Brain microvascular endothelial cell (primary cell): ENCODE results near the gene KATNIP.
A peak's percentile ranks its signal among the peaks of the same experiment; 100 is the strongest.

ENCODE experiments used
- DNase-seq: peaks from one replicate; pipeline ENCODE4 v3.0.0-alpha.2; 2020
- H3K27ac ChIP-seq: fragments of 250-450 bp; sonication (Bioruptor Pico); 2 replicates; pipeline ENCODE4 v1.5.1; 2020; ENCODE audit warnings: mild to moderate bottlenecking, moderate library complexity
- H3K27me3 ChIP-seq: fragments of 250-450 bp; sonication (Bioruptor Pico); replicated peaks from 2 replicates; pipeline ENCODE4 v1.5.1; 2020; ENCODE audit warnings: mild to moderate bottlenecking
- H3K36me3 ChIP-seq: fragments of 250-450 bp; sonication (Bioruptor Pico); replicated peaks from 2 replicates; pipeline ENCODE4 v1.5.1; 2020; ENCODE audit warnings: mild to moderate bottlenecking
- H3K4me3 ChIP-seq: 2 replicates; pipeline ENCODE4 v1.5.1; 2011; ENCODE audit warnings: low read depth, mild to moderate bottlenecking, control low read depth, low read length, moderate library complexity
- CTCF ChIP-seq: IDR thresholded peaks from 2 replicates; pipeline ENCODE4 v1.5.1; 2011; ENCODE audit warnings: low read depth, mild to moderate bottlenecking, moderate library complexity, low read length, control low read depth, inconsistent platforms; ENCODE audit errors: missing control alignments
- in situ Hi-C: cut with HindIII; loops from 2 replicates; pipeline ENCODE4 v1.10.0; 2017; ENCODE audit warnings: low sequenced_read_pairs, low pct_ligation_motif_present

The KATNIP gene

GRCh38 chr16:27529962-27530361 is 20.0 kb upstream of the KATNIP start:
- TF ChIP-seq CTCF, result no peak
- peak; percentile 81 for DNase-seq
- in situ Hi-C loops, result no loop called here
- Histone ChIP-seq H3K4me3 (no peak overlapping the region), H3K27ac (no peak overlapping the region), H3K36me3 (peaks cover 68% of the 10 kb centered on the region), H3K27me3 (no peaks in the 10 kb centered on the region)

GRCh38 chr16:27531186-27531585 is 18.8 kb upstream of the KATNIP start:
- in situ Hi-C loops, result no loop called here
- no peak for TF ChIP-seq CTCF
- Histone ChIP-seq H3K27me3 (no peaks in the 10 kb centered on the region), H3K4me3 (no peak overlapping the region), H3K36me3 (peaks cover 65% of the 10 kb centered on the region), H3K27ac (no peak overlapping the region)
- no peak for DNase-seq

DNA sequence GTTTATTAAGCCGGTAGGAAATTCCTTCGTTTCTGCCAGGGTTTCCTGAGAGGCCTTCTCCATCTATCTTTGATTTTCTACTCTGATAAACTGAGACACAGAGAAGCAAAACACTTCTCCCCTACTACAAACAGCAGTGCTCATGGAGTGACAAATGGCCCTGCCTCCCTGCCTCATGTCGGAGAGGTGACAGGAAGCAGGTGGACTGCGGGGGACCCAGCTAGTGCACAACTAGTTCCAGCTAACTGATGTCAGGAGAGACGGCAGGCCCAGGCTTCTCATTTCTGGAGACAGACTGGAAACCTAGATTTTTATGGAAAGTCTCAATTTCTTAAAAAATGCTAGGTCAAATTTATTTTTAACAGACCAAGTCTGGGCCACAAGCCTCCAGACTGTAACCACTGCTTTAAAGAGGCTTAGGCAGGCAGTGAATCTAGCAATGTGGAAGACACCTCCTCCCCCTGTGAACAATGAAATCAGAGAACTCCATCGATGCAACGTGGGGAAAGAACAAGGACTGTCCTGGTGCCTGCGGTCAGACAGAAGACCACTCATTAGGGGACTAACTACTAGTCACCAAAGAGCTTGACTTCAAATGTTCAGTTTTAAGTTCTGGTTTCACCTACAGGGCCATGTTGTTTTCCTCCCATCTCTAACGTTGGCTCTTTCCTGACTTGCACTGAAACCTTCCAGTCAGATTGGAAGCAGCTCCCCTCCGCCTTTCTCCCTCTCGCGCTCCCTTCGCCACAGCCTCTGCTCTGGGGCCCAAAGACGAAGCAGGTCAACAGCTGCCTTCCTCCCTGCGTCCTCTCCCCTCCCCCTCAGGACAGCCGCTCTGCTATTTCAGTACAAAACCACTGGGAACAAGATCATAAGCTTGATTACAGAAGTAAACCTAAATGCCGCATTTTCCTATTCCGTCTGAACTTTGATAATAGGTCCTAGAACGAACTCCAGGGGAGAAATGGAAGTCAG is 17.8 kb upstream of the KATNIP start:
- H3K27me3 ChIP-seq, result no peaks in the 10 kb centered on the region
- no peak for DNase-seq
- in situ Hi-C loops, result no loop called here
- H3K27ac ChIP-seq, result no peak overlapping the region
- TF ChIP-seq CTCF, result no peak
- H3K36me3 ChIP-seq, result peaks cover 64% of the 10 kb centered on the region
- H3K4me3 ChIP-seq, result no peak overlapping the region

- no peak for DNase-seq
- no peak for TF ChIP-seq CTCF
- Histone ChIP-seq H3K36me3 (peaks cover 57% of the 10 kb centered on the region), H3K4me3 (no peak overlapping the region), H3K27ac (no peak overlapping the region), H3K27me3 (no peaks in the 10 kb centered on the region)
- in situ Hi-C loops, result no loop called here
Observed at GRCh38 chr16:27534256-27534655, 15.7 kb upstream of the KATNIP start.

DNA sequence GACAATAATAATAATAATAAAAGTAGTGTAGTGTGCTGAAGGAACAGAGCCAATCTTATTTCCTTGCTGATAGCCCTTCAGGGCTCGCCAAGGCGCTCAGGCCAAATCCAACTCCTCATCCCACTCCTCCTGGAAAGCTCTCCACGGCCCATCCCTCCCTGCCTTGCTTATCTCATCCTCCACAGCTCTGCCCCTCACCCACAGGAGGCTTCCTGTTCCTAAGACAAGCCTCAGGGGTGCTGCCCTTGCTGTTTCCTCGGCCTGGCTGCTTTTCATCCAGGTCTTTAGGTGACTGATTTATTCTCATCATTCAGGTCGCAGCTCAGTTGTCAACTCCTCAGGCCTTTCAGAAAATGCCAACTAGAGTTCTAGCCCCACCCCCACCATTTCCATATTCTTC is 11.4 kb upstream of the KATNIP start:
- Histone ChIP-seq H3K36me3 (peaks cover 80% of the 10 kb centered on the region), H3K27ac (no peak overlapping the region), H3K4me3 (no peak overlapping the region), H3K27me3 (no peaks in the 10 kb centered on the region)
- no peak for DNase-seq
- in situ Hi-C loops, result no loop called here
- no peak for TF ChIP-seq CTCF
